Astrocyte (in vitro differentiated cells and primary cell): ENCODE data around the gene FAM228A.

Experiments
- CTCF ChIP-seq: IDR thresholded peaks from 2 replicates; pipeline ENCODE4 v1.5.1; 2011; ENCODE audit warnings: low read depth, mild to moderate bottlenecking, inconsistent platforms, low read length, moderate library complexity; ENCODE audit not compliant: insufficient read depth
- EZH2 ChIP-seq: IDR thresholded peaks from 2 replicates; pipeline ENCODE4 v1.6.1; 2012; ENCODE audit warnings: mild to moderate bottlenecking, low read length, inconsistent platforms; ENCODE audit not compliant: insufficient read depth

GRCh38 chr2:24210106-24210455 is 35.2 kb downstream of the FAM228A start:
- TF ChIP-seq EZH2 (no peak), CTCF (no peak)
